Tibial artery (tissue), 4 donors: ENCODE measurements around the gene ZNF74.

Experiments used
- DNase-seq, 2 donors: peaks; one replicate each; pipeline ENCODE4 v3.0.0-alpha.2; 2019
- H3K27ac ChIP-seq, 2 donors: fragments of 200-600 bp; sonication (generic) in 1 of 2; 1 replicate in 1 of 2; 2 replicates in 1 of 2; pipeline ENCODE4 v1.5.1; 2018 to 2019; ENCODE audit warnings: mild to moderate bottlenecking in 1 of 2
- H3K27me3 ChIP-seq, 2 donors: fragments of 200-600 bp; sonication (generic) in 1 of 2; one replicate each; pipeline versions ENCODE4 v1.5.1 to v1.6.0; 2016 to 2019
- H3K36me3 ChIP-seq, 3 donors: fragments of 200-600 bp; sonication (generic) in 2 of 3; one replicate each; pipeline ENCODE4 v1.5.1; 2016 to 2019; ENCODE audit warnings: mild to moderate bottlenecking in 2 of 3
- H3K4me1 ChIP-seq, 4 donors: fragments of 200-600 bp; sonication (generic) in 2 of 4; 1 replicate in 3 of 4; 2 replicates in 1 of 4; pipeline ENCODE4 v1.5.1; 2016 to 2019
- H3K4me3 ChIP-seq, 2 donors: fragments of 200-600 bp; sonication (generic) in 1 of 2; 1 replicate in 1 of 2; 2 replicates in 1 of 2; pipeline ENCODE4 v1.5.1; 2018 to 2019; ENCODE audit warnings: mild to moderate bottlenecking in 2 of 2
- H3K9me3 ChIP-seq, 3 donors: fragments of 200-600 bp; sonication (generic) in 1 of 3; one replicate each; pipeline ENCODE4 v1.5.1; 2016 to 2019
- CTCF ChIP-seq, 2 experiments: fragments of 200-600 bp in 1 of 2; fragments of 450-650 bp in 1 of 2; IDR thresholded peaks; one replicate each; pipeline ENCODE4 v1.5.1; 2017 to 2019; ENCODE audit warnings: antibody characterized with exemption in 2 of 2, mild to moderate bottlenecking in 1 of 2, moderate library complexity in 1 of 2
- intact Hi-C: fragments of 100-400 bp; cut with DNase I; formaldehyde crosslinking; loops from one replicate; pipeline ENCODE4 v1.15.0; 2023; ENCODE audit warnings: low total_unique reads

Gene ZNF74

DNA sequence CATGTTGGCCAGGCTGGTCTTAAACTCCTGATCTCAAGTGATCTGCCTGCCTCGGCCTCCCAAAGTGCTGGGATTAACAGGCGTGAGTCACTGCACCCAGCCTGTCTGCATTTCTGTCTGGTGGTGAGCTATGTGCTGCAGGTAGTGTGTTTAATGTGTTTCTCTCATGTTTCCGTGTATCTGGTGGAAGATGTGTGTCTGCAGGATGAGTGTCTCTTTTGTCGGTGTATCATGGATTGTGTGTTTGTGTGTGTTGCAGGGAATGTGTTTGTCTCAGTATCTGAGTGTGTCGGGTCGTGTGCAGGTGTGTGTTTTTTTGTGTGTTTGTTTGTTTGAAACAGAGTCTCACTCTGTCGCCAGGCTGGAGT lies 27.5 kb downstream of the ZNF74 start:
- H3K9me3 ChIP-seq, result no peaks in the 10 kb centered on the region
- H3K4me1 ChIP-seq, result peaks cover 0 to 44% (median 23%) of the 10 kb centered on the region in 4 donors
- no peaks in the 10 kb centered on the region for H3K27me3 ChIP-seq
- no peak overlapping the region for H3K4me3 ChIP-seq
- no peak for DNase-seq
- H3K27ac ChIP-seq, result no peak overlapping the region
- intact Hi-C loops, result loop anchor here (10.0 kb wide), 1 partner anchor 153 kb away; no protein-coding TSS in a partner anchor
- TF ChIP-seq CTCF (IDR thresholded peaks at IDR 0.05), result no peak
- H3K36me3 ChIP-seq, result peaks cover 0 to 19% (median 15%) of the 10 kb centered on the region in 3 donors

- peaks cover 0 to 44% (median 23%) of the 10 kb centered on the region in 4 donors for H3K4me1 ChIP-seq
- intact Hi-C loops, result loop anchor here (10.0 kb wide), 1 partner anchor 152 kb away; no protein-coding TSS in a partner anchor
- peaks cover 0 to 25% (median 24%) of the 10 kb centered on the region in 3 donors for H3K36me3 ChIP-seq
- H3K27ac ChIP-seq, result peak overlapping the region; percentile 51 to 55
- no peak for TF ChIP-seq CTCF (IDR thresholded peaks at IDR 0.05)
- no peak overlapping the region for H3K4me3 ChIP-seq
- no peak for DNase-seq
- no peaks in the 10 kb centered on the region for H3K27me3 ChIP-seq
- no peaks in the 10 kb centered on the region for H3K9me3 ChIP-seq
Observed at GRCh38 chr22:20422271-20423007, 28.5 kb downstream of the ZNF74 start.

GRCh38 chr22:20423008-20423905 lies 29.3 kb downstream of the ZNF74 start:
- Histone ChIP-seq H3K9me3 (no peaks in the 10 kb centered on the region), H3K4me3 (no peak overlapping the region), H3K27me3 (no peaks in the 10 kb centered on the region)

DNA sequence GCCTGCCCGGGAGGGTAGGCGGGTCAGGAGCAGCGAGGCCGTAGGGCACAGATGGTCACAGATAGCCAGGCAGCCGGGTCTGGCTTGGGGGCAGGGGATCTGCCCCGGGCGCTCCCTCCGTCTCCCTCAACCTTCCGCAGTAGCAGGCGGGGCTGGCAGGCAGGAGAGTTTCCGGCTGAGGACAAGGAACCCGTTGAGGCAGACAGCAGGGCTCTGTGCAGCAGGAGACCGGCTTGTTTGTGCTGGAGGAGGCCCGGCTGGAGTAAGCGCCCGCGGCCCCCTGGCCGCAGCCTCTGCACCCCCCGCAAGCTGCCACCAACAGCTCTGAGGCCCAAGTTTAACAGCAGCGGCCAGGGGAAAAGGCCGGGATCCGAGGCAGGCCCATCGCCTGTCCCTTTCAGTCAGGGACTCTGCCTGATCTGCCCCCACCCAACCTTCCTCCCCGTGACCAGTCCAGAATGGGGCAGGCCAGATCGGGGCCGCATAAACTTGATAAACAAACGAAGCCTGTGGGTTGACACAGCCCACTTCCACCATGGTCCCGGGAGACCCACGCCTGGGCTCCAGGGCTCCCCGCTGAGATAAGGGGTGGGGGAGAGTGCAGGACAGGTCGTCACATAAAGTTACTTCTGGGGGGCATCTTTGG lies 30.1 kb downstream of the ZNF74 start:
- Histone ChIP-seq H3K36me3 (peaks cover 7 to 41% (median 36%) of the 10 kb centered on the region in 3 donors), H3K4me1 (peaks cover 0 to 40% (median 21%) of the 10 kb centered on the region in 4 donors), H3K4me3 (no peak overlapping the region), H3K27me3 (no peaks in the 10 kb centered on the region), H3K27ac (peak overlapping the region; percentile 51 to 55), H3K9me3 (no peaks in the 10 kb centered on the region)
- no peak for DNase-seq
- intact Hi-C loops, result loop anchor here (10.0 kb wide), 1 partner anchor 151 kb away; no protein-coding TSS in a partner anchor
- no peak for TF ChIP-seq CTCF (IDR thresholded peaks at IDR 0.05)

More at GRCh38 chr22:20423008-20423905, 29.3 kb downstream of the ZNF74 start:
- Histone ChIP-seq H3K27ac (peak overlapping the region; percentile 51 to 55), H3K4me1 (peaks cover 0 to 43% (median 23%) of the 10 kb centered on the region in 4 donors), H3K36me3 (peaks cover under 1 to 33% (median 29%) of the 10 kb centered on the region in 3 donors)
- peak; percentile 63 to 89 for DNase-seq
- TF ChIP-seq CTCF (IDR thresholded peaks at IDR 0.05), result no peak
- intact Hi-C loops, result loop anchor here (10.0 kb wide), 1 partner anchor 152 kb away; no protein-coding TSS in a partner anchor

DNA sequence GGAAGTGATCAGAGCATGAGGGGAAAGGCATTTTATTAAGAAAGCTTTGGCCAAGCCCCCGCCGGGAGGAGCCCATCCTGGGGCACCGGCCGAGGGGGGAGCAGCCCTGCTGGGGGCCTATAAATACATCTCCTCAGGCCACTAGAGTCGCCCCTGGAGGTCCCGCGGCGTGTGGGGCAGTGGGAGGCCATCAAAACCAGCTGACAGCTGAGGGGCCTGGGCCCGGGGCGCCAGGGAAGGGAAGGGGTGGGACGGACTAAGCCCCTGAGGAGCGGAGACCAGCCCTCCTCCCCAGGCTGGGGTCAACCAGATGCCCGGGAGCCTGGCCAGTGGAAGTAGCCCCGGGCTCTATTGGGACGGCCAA lies 30.6 kb downstream of the ZNF74 start:
- Histone ChIP-seq H3K27ac (peak overlapping the region; percentile 51 to 55), H3K4me3 (no peak overlapping the region), H3K4me1 (peaks cover 0 to 40% (median 21%) of the 10 kb centered on the region in 4 donors), H3K27me3 (no peaks in the 10 kb centered on the region), H3K9me3 (no peaks in the 10 kb centered on the region), H3K36me3 (peaks cover 12 to 46% (median 41%) of the 10 kb centered on the region in 3 donors)
- TF ChIP-seq CTCF (IDR thresholded peaks at IDR 0.05), result no peak
- DNase-seq, result no peak
- intact Hi-C loops, result loop anchor here (10.0 kb wide), 1 partner anchor 150 kb away; no protein-coding TSS in a partner anchor
